DND-41 (cell line): ENCODE results near the gene CARD14.

ENCODE experiments used
- ATAC-seq: fragments of 200-7000 bp; cut with Tn5 transposase; 3 replicates; pipeline ENCODE4 v1.9.1; 2021; ENCODE audit warnings: low read depth; ENCODE audit not compliant: insufficient read depth
- DNase-seq: peaks from one replicate; pipeline ENCODE4 v3.0.0-alpha.2; 2020
- H2AFZ ChIP-seq: 2 replicates; pipeline ENCODE4 v1.6.0; 2012; ENCODE audit warnings: low read depth, low read length
- H3K27ac ChIP-seq: 2 replicates; pipeline ENCODE4 v1.5.1; 2012; ENCODE audit warnings: low read length, inconsistent platforms
- H3K27me3 ChIP-seq: fragments of 200-600 bp; sonication (generic); 2 replicates; pipeline ENCODE4 v1.6.0; 2012; ENCODE audit warnings: low read length, mild to moderate bottlenecking, inconsistent platforms; ENCODE audit not compliant: insufficient read depth, poor library complexity
- H3K36me3 ChIP-seq: 2 replicates; pipeline ENCODE4 v1.5.1; 2012; ENCODE audit warnings: low read length, inconsistent platforms; ENCODE audit not compliant: insufficient read depth
- H3K4me1 ChIP-seq: 2 replicates; pipeline ENCODE4 v1.5.1; 2012; ENCODE audit warnings: mild to moderate bottlenecking, low read length; ENCODE audit not compliant: insufficient read depth
- H3K4me2 ChIP-seq: 2 replicates; pipeline ENCODE4 v1.6.0; 2012; ENCODE audit warnings: mild to moderate bottlenecking, moderate library complexity, low read length, inconsistent platforms; ENCODE audit not compliant: insufficient read depth
- H3K4me3 ChIP-seq, 2 experiments: fragments of 200-600 bp in 1 of 2; shearing (Covaris generic) in 1 of 2; 2 replicates each; pipeline ENCODE4 v1.5.1; 2012 to 2016; ENCODE audit warnings: inconsistent platforms in 2 of 2, low read length in 2 of 2, mild to moderate bottlenecking in 2 of 2, low read depth in 1 of 2, moderate library complexity in 1 of 2
- H3K79me2 ChIP-seq: 2 replicates; pipeline ENCODE4 v1.6.0; 2012; ENCODE audit warnings: low read length, inconsistent platforms; ENCODE audit not compliant: insufficient read depth
- H3K9ac ChIP-seq: 2 replicates; pipeline ENCODE4 v1.6.0; 2012; ENCODE audit warnings: low read depth, mild to moderate bottlenecking, inconsistent platforms, low read length, moderate library complexity
- H3K9me3 ChIP-seq: 2 replicates; pipeline ENCODE4 v1.5.1; 2012; ENCODE audit warnings: low read length, moderate library complexity, mild to moderate bottlenecking, inconsistent platforms; ENCODE audit not compliant: insufficient read depth, severe bottlenecking
- H4K20me1 ChIP-seq: 2 replicates; pipeline ENCODE4 v1.6.0; 2012; ENCODE audit warnings: low read length; ENCODE audit not compliant: insufficient read depth
- EZH2 ChIP-seq: IDR thresholded peaks from 3 replicates; pipeline ENCODE4 v1.6.1; 2012; ENCODE audit warnings: borderline replicate concordance, low read depth, mild to moderate bottlenecking, moderate library complexity, low read length, inconsistent platforms; ENCODE audit not compliant: severe bottlenecking
- TF ChIP-seq, protein P1 (sequence below): IDR thresholded peaks from 2 replicates; pipeline ENCODE4 v1.5.1; 2012; ENCODE audit warnings: borderline replicate concordance, low read length, moderate library complexity, mild to moderate bottlenecking; ENCODE audit not compliant: poor library complexity, severe bottlenecking; ENCODE audit errors: extremely low read depth

Gene CARD14

DNA sequence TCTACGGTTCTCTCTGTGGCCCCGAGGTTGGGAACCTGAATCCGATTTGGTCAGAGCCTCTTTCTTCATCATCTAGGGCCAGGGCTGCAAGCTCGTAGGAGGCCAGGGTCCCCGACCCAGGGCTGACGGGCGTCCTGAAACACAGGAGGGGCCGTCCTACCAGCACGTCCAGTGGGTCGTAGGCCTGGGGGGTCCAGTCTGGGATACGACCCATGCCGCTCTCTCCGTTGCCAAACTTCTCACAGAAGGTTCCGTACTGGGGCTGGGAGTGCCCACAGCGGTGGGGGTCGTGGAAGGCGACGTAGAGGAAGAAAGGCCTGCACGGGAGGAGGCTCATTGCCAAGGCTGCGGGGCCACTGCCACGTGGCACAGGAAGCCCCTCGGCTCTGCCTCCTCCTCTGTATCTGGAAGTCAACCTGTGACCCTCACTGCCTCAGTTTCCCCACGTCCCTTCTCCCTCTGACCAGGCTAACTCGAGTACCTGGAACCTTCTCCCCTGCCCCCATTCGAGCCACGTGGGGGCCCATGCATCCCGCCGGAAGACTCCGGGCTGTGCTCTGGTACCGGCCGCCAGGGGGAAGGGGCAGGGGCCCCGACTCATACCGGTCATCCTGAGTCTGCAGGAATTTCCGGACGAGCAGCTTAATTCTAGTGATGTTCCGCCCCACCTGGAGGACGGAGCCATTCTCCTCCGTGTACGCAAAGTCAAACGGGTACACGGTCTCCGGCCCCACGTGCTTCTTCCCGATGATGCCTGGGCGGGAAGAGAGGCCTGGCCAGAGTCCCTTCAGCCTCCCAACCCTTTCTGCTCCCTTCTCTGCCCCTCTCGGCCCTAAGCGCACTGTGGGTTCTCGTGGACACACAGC, 44.4 kb downstream of the CARD14 start:
- Histone ChIP-seq H3K4me2 (no peak overlapping the region), H3K4me1 (peaks cover 11% of the 10 kb centered on the region), H3K9ac (no peak overlapping the region), H3K9me3 (no peaks in the 10 kb centered on the region), H3K36me3 (no peaks in the 10 kb centered on the region), H3K27ac (no peak overlapping the region), H2AFZ (no peak overlapping the region), H3K79me2 (no peaks in the 10 kb centered on the region), H4K20me1 (peaks cover 24% of the 10 kb centered on the region), H3K27me3 (no peaks in the 10 kb centered on the region), H3K4me3 (no peak overlapping the region)
- no peak for DNase-seq
- ATAC-seq = no peak
- TF ChIP-seq, protein P1, sequence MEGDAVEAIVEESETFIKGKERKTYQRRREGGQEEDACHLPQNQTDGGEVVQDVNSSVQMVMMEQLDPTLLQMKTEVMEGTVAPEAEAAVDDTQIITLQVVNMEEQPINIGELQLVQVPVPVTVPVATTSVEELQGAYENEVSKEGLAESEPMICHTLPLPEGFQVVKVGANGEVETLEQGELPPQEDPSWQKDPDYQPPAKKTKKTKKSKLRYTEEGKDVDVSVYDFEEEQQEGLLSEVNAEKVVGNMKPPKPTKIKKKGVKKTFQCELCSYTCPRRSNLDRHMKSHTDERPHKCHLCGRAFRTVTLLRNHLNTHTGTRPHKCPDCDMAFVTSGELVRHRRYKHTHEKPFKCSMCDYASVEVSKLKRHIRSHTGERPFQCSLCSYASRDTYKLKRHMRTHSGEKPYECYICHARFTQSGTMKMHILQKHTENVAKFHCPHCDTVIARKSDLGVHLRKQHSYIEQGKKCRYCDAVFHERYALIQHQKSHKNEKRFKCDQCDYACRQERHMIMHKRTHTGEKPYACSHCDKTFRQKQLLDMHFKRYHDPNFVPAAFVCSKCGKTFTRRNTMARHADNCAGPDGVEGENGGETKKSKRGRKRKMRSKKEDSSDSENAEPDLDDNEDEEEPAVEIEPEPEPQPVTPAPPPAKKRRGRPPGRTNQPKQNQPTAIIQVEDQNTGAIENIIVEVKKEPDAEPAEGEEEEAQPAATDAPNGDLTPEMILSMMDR = no peak
- no peak for TF ChIP-seq EZH2

DNA sequence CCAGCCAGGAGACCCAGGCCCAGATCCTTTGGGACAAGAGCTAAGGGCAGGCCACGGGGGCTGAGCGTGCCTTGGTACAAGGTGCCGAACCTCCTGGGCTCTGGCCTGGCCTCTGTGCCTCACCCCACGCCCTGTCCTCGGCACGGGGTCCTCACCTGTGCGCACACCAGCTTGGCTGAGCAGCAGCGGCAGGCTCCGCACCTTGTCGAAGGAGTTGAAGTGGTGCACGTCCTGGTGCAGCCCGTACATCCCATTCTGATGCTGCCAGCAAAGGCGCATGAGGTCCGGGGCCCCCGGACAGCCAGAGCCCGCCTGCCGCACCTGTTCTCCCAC, 45.0 kb downstream of the CARD14 start:
- Histone ChIP-seq H4K20me1 (peaks cover 26% of the 10 kb centered on the region), H3K9ac (no peak overlapping the region), H3K79me2 (no peaks in the 10 kb centered on the region), H3K36me3 (no peaks in the 10 kb centered on the region), H3K27ac (no peak overlapping the region), H3K4me3 (no peak overlapping the region), H3K9me3 (no peaks in the 10 kb centered on the region), H3K4me2 (no peak overlapping the region), H3K27me3 (no peaks in the 10 kb centered on the region), H3K4me1 (peaks cover 17% of the 10 kb centered on the region), H2AFZ (no peak overlapping the region)
- no peak for TF ChIP-seq EZH2
- TF ChIP-seq, protein P1 = no peak
- DNase-seq = no peak
- ATAC-seq = no peak

DNA sequence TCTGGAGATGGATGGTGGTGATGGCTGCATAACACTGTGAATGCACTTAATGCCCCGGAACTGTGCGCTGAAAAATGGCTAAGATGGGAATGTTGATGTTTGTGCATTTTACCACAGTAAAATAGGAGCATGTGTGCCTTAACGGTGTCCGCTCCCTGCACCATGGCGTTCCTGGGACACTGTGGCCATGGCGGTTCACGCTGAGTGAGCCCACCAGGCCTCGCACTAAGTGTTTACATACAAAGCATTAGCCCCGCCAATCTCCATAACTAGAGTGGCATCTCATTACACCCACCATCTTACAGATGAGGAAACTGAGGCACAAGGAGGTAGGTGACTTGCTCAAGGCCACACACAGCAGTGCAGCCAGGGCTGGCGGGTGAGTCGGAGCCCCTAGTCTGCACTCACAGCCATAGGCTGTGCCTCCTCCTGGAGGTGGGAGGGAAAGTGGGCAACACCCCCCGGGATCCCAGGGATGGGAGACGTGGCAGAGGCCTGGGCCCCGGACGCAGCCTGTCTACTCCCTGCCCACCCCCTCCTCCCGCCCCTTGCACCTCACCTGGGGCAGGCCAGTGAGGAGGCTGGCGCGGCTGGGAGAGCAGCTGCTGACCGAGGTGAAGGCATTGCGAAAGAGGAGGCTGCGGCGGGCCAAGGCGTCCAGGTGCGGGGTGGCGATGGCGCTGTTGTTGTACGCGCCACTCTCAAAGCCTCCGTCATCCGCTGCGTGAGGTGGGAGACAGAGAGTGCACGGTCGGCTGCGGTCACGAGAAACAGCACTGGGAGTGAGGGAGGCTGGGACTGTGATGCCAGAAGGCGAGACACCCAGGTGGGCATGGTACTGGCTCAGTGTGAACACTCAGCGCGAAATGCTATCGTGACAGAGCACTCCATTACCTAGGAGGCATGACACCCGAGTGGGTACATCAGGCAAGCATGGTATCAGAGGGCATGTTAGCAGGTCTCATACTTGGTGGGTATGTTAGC, 46.9 kb downstream of the CARD14 start:
- TF ChIP-seq, protein P1 = no peak
- TF ChIP-seq EZH2 = no peak
- Histone ChIP-seq H3K27me3 (no peaks in the 10 kb centered on the region), H3K9ac (no peak overlapping the region), H3K27ac (no peak overlapping the region), H3K4me1 (peaks cover 19% of the 10 kb centered on the region), H2AFZ (no peak overlapping the region), H3K4me2 (no peak overlapping the region), H3K36me3 (no peaks in the 10 kb centered on the region), H3K9me3 (no peaks in the 10 kb centered on the region), H3K4me3 (no peak overlapping the region), H4K20me1 (peaks cover 28% of the 10 kb centered on the region), H3K79me2 (no peaks in the 10 kb centered on the region)
- no peak for DNase-seq
- ATAC-seq = no peak
